ENCODE measurements around the gene PPP1CA. TPM values are rescaled to one million over a fixed set of nuclear protein-coding genes. Genes with fewer than 3 reads are reported as not detected.

PPP1CA gene
- total and polyA plus RNA-seq, 2 donors (not counting 1 experiment from before 2014, with no cell fraction given) = 104 to 135 TPM

DNA sequence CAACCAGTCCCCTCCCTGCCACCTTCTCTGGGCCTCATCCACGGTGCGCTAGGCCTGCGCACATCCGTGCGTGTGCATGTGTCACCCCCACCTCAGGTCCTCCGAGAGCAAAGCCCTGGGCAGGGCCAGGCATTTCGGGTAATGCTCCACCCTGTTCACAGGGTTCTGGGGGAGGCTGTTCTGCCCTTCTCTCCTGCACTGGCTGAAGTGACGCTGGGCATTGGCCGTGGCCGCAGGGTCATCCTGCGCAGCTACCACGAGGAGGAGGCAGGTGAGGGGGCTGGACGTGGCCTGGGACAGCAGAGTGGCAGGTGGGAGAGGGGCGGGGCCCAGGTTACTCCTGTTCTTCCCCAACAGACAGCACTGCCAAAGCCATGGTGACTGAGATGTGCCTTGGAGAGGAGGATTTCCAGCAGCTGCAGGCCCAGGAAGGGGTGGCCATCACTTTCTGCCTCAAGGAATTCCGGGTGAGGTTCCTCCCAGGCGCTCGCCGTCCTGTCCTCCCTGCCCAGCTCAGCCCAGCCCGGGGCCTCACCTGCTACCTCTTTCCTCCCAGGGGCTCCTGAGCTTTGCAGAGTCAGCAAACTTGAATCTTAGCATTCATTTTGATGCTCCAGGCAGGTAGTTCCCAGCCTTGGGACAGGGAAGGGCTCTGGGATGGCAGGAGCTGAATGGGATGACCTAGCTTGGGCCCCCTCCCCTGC is 6.0 kb downstream of the PPP1CA start:
- H3K9me3 ChIP-seq (ENCODE audit: control insufficient read depth, insufficient read depth, low read depth, low read length) = no peaks in the 10 kb centered on the region
- no peak overlapping the region for H3K9ac ChIP-seq (ENCODE audit: insufficient read depth, low read length)
- DNase-seq (ENCODE audit: low read depth in 2 of 2) = no peak

GRCh38 chr11:67393990-67394389 is 7.7 kb downstream of the PPP1CA start:
- no peak overlapping the region for H3K27ac ChIP-seq (ENCODE audit: insufficient read depth, low read length)
- H2AFZ ChIP-seq (ENCODE audit: low read length) = no peak overlapping the region
- TF ChIP-seq EZH2 (IDR thresholded peaks at IDR 0.05; ENCODE audit: low read length, missing control alignments) = no peak
- TF ChIP-seq, protein P1, sequence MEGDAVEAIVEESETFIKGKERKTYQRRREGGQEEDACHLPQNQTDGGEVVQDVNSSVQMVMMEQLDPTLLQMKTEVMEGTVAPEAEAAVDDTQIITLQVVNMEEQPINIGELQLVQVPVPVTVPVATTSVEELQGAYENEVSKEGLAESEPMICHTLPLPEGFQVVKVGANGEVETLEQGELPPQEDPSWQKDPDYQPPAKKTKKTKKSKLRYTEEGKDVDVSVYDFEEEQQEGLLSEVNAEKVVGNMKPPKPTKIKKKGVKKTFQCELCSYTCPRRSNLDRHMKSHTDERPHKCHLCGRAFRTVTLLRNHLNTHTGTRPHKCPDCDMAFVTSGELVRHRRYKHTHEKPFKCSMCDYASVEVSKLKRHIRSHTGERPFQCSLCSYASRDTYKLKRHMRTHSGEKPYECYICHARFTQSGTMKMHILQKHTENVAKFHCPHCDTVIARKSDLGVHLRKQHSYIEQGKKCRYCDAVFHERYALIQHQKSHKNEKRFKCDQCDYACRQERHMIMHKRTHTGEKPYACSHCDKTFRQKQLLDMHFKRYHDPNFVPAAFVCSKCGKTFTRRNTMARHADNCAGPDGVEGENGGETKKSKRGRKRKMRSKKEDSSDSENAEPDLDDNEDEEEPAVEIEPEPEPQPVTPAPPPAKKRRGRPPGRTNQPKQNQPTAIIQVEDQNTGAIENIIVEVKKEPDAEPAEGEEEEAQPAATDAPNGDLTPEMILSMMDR (conservative IDR thresholded peaks at IDR 0.05 in 1 of 2, IDR thresholded peaks at IDR 0.05 in 1 of 2; ENCODE audit: low read depth in 1 of 2, low read length in 2 of 2) = no peak
- no peaks in the 10 kb centered on the region for H3K4me1 ChIP-seq (ENCODE audit: control insufficient read depth, extremely low read depth, insufficient read depth, low read length)
- H3K79me2 ChIP-seq (ENCODE audit: control insufficient read depth, insufficient read depth, low read length) = peaks cover 7% of the 10 kb centered on the region
- no peaks in the 10 kb centered on the region for H4K20me1 ChIP-seq (ENCODE audit: control insufficient read depth, extremely low read depth, insufficient read depth, low read length)
- no peak overlapping the region for H3K4me2 ChIP-seq (ENCODE audit: extremely low read depth, insufficient read depth, low read length)
- no peak overlapping the region for H3K4me3 ChIP-seq (replicated peaks in 1 of 4; ENCODE audit: control extremely low read depth in 1 of 4, insufficient read depth in 1 of 4, low read depth in 3 of 4, low read length in 4 of 4)
- no peaks in the 10 kb centered on the region for H3K27me3 ChIP-seq (ENCODE audit: control insufficient read depth, insufficient read depth, low read length)
- no peak for DNase-seq (ENCODE audit: low read depth in 2 of 2)
- H3K36me3 ChIP-seq (ENCODE audit: control insufficient read depth, insufficient read depth, low read length) = peaks cover 16% of the 10 kb centered on the region
- H3K9ac ChIP-seq (ENCODE audit: insufficient read depth, low read length) = no peak overlapping the region
- H3K9me3 ChIP-seq (ENCODE audit: control insufficient read depth, insufficient read depth, low read depth, low read length) = no peaks in the 10 kb centered on the region

More for the DNA sequence above, 6.0 kb downstream of the PPP1CA start:
- H3K4me3 ChIP-seq (replicated peaks in 1 of 4; ENCODE audit: control extremely low read depth in 1 of 4, insufficient read depth in 1 of 4, low read depth in 3 of 4, low read length in 4 of 4) = no peak overlapping the region
- no peak overlapping the region for H3K27ac ChIP-seq (ENCODE audit: insufficient read depth, low read length)
- H2AFZ ChIP-seq (ENCODE audit: low read length) = no peak overlapping the region
- no peaks in the 10 kb centered on the region for H3K27me3 ChIP-seq (ENCODE audit: control insufficient read depth, insufficient read depth, low read length)
- H3K4me2 ChIP-seq (ENCODE audit: extremely low read depth, insufficient read depth, low read length) = no peak overlapping the region
- peaks cover 21% of the 10 kb centered on the region for H3K36me3 ChIP-seq (ENCODE audit: control insufficient read depth, insufficient read depth, low read length)
- no peaks in the 10 kb centered on the region for H4K20me1 ChIP-seq (ENCODE audit: control insufficient read depth, extremely low read depth, insufficient read depth, low read length)
- TF ChIP-seq, protein P1 (conservative IDR thresholded peaks at IDR 0.05 in 1 of 2, IDR thresholded peaks at IDR 0.05 in 1 of 2; ENCODE audit: low read depth in 1 of 2, low read length in 2 of 2) = no peak
- no peak for TF ChIP-seq EZH2 (IDR thresholded peaks at IDR 0.05; ENCODE audit: low read length, missing control alignments)
- H3K79me2 ChIP-seq (ENCODE audit: control insufficient read depth, insufficient read depth, low read length) = peaks cover 22% of the 10 kb centered on the region
- H3K4me1 ChIP-seq (ENCODE audit: control insufficient read depth, extremely low read depth, insufficient read depth, low read length) = peaks cover 6% of the 10 kb centered on the region

DNA sequence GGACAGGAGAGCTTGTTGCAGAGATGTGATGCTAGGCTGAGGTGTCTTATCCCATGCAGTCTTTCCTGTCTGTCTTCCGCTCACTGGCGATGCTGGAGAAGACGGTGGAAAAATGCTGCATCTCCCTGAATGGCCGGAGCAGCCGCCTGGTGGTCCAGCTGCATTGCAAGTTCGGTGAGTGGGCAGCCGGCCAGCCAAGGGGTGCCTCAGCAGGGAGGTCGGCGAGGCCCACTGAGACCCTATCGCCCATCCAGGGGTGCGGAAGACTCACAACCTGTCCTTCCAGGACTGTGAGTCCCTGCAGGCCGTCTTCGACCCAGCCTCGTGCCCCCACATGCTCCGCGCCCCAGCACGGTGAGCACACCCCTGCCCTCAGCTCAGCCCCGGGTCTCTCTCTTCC is 8.2 kb downstream of the PPP1CA start:
- TF ChIP-seq EZH2 (IDR thresholded peaks at IDR 0.05; ENCODE audit: low read length, missing control alignments) = no peak
- TF ChIP-seq, protein P1 (conservative IDR thresholded peaks at IDR 0.05 in 1 of 2, IDR thresholded peaks at IDR 0.05 in 1 of 2; ENCODE audit: low read depth in 1 of 2, low read length in 2 of 2) = no peak
- no peaks in the 10 kb centered on the region for H3K4me1 ChIP-seq (ENCODE audit: control insufficient read depth, extremely low read depth, insufficient read depth, low read length)
- no peaks in the 10 kb centered on the region for H3K27me3 ChIP-seq (ENCODE audit: control insufficient read depth, insufficient read depth, low read length)
- no peak overlapping the region for H3K4me2 ChIP-seq (ENCODE audit: extremely low read depth, insufficient read depth, low read length)
- no peak overlapping the region for H3K27ac ChIP-seq (ENCODE audit: insufficient read depth, low read length)
- H3K36me3 ChIP-seq (ENCODE audit: control insufficient read depth, insufficient read depth, low read length) = peaks cover 11% of the 10 kb centered on the region
- no peak for DNase-seq (ENCODE audit: low read depth in 2 of 2)
- peaks cover 4% of the 10 kb centered on the region for H3K79me2 ChIP-seq (ENCODE audit: control insufficient read depth, insufficient read depth, low read length)
- no peaks in the 10 kb centered on the region for H4K20me1 ChIP-seq (ENCODE audit: control insufficient read depth, extremely low read depth, insufficient read depth, low read length)
- H3K9me3 ChIP-seq (ENCODE audit: control insufficient read depth, insufficient read depth, low read depth, low read length) = no peaks in the 10 kb centered on the region
- H3K9ac ChIP-seq (ENCODE audit: insufficient read depth, low read length) = no peak overlapping the region
- no peak overlapping the region for H3K4me3 ChIP-seq (replicated peaks in 1 of 4; ENCODE audit: control extremely low read depth in 1 of 4, insufficient read depth in 1 of 4, low read depth in 3 of 4, low read length in 4 of 4)
- H2AFZ ChIP-seq (ENCODE audit: low read length) = no peak overlapping the region

All from fibroblast of lung (primary cell).